HG03457 (cell line): ENCODE data around the gene CCDC182.

Experiments
- ATAC-seq: cut with Tn5 transposase; IDR thresholded peaks from one replicate; pipeline ENCODE4 v1.9.1; 2021; ENCODE audit warnings: moderate number of reproducible peaks; ENCODE audit not compliant: unreplicated experiment

CCDC182 gene

DNA sequence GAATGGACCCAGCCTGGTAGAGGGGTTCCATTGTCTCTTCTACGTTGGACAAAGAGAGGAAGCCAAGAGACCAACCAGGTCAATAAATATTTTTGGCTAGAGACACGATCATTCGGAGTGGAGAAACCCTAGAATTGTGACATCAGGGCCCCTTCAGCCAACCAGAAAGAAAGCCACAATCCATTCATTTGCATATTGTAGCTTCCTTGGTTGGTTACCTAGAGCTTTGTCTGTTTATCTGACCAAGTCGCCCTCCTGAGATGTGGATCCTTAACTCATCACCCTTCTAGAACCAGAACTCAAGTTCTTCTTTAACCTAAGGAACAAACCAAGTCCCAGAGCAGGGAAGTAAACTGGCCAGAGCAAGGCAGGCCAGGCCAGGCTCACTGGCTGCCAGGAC is at the start of gene CCDC182:
Gene CCDC182, minus strand, starts transcription at position 58 of the 400 bp plus-strand sequence. Its CDS starts 27 bp downstream, at position 31.
- no peak for ATAC-seq

DNA sequence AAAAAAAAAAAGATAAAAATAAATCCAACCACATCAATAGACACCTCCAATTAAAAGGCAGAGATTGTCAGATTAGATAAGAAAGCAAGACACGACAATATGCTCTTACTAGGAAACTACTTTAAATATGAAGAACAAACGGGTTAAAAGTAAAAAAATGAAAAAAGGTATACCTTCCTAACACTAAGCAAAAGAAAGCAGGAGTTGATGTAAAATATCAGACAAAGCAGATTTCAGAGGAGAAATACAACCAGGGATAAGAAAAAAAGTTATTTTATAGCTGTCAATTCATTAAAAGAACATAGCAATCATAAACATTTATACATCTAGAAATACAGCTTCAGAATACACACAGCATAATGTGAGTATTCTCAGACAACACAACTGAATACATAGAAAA is 49.7 kb upstream of the CCDC182 start:
- no peak for ATAC-seq

DNA sequence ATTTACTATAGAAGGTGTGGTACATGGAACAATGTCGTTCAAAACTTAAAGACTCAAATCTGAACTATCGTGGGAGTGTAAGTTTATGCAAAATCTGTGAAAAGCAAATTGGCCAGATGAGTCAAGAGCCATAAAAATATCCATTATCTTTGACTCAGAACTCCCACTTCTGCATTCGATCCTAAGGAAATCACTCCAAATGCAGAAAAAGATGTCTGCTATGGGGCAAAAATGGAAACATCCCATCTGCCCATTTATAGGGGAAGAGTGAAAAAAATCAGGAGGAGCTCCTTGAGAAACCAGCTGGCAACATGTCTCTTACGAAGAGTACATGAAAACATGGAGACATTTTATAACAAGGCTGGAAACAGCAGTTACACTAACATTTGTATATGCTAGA is 43.6 kb upstream of the CCDC182 start:
- ATAC-seq, result no peak

DNA sequence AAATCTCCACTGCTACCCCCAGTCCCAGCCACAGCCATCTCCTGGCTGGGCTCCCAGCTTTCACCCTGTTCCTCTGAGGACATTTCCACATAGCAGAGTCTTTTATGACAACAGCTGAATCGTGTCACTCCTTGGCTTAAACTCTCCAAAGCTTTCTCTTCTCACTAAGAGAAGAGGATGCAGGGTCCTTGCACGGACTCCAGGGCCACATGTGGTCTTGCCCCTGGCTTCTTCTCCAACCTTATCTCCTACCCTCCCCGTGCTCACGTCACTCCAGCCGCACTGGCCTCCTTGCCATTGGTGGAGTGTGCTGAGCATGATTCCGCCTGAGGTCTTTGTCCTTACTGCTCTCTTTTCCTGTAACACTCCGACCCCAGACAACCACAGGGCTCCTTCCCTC is 39.9 kb upstream of the CCDC182 start:
- ATAC-seq, result no peak

DNA sequence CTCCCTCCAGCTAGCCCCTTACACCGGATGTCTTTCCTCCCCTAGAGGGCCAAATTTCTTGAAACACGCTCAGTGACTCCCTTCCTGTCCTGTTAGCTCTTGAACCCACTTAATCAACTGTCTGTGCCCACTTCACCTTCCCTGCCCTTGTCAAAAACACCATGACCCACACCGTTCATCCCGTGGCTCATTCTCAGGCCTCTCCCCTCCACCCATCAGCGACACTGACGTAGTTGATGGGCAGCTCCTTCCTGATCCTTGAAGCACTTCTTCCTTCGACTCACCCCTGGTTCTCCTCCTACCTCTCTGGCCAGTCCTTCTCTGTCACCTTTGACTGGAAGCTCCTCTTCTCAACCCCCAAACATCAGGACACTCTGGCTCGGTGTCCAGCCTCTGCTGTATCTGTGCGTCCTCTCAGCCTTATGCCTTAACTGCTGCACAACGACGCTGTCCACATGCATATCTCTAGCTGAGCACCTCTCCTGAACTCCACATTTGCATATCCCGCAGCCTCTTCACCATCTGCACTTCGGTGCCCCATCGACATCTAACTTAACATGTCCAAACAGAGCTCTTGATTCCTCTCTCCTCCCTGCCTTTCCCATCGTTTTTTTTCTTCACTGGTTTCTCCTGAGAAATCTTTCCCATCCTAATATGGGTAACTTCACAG is 39.3 kb upstream of the CCDC182 start:
- ATAC-seq, result no peak

DNA sequence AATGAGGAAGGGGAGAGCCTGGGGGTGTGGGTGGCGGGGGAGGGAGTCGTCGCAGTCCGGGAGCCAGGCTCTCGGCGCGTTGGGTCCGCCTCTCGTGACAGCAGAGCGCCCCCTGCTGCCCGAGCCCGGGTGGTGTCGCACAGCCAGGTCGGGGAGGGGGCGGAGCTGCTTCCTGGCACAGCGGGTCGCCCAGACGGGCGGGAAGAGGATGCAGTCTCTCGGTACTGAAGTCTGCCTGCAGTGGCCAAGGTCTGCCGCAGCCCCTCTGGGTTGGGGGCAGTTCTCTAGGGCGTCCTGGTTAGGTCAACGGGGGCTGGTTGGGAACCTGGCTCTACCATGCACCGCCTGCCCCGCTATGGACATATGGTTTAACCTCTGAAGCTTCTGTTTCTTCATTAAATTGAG is 38.2 kb upstream of the CCDC182 start:
- ATAC-seq, result no peak

DNA sequence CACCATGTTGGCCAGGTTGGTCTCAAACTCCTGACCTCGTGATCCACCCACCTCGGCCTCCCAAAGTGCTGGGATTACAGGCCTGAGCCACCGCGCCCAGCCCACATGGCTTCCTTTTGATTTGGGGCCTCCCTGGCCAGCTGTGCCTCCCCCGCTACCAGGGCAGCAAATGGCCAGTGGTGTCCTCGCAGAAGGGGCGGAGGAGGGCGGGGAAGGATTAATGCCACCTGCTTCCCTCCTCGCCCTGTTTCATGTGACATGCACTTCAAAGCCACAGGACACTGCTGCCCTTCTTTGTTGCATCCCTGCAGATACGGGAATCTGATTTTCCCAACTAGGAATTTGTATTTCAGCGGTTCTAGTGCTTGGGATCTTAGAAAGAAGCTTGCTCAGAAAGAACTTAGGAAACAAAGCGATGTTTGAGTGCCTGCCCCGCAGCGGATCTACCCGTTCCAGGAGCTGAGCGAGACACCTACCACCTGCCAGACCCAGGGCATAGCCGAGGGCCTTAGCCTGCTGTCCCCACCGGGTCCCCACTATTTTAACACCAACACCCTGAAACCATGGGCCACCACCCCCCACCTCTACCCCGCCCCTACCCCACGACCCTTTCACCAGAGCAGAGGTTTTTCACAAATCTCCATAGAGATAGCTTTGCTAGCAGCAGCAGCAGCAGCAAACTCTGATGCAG is 37.7 kb upstream of the CCDC182 start:
- ATAC-seq, result no peak

DNA sequence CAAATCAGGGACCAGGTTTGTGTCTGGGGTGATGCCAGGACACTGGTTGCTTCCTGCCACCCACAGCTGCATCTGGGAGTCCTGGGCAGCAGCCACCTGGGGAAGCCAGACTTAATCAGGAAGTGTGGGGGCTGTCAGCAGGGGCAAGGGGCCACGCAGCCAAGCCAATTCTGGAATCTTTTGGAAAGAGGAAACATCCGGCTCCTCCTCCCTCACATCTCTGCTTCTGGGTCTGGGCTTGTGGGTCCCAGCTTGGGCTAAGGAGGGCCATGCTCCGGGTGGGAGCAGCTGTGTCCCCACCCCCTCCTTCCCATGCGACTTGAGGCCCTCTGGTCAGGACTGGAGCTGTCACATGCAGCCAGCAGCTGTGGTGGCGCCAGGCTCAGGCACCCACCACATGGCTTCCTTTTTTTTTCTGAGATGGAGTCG is 37.0 kb upstream of the CCDC182 start:
- ATAC-seq, result no peak

DNA sequence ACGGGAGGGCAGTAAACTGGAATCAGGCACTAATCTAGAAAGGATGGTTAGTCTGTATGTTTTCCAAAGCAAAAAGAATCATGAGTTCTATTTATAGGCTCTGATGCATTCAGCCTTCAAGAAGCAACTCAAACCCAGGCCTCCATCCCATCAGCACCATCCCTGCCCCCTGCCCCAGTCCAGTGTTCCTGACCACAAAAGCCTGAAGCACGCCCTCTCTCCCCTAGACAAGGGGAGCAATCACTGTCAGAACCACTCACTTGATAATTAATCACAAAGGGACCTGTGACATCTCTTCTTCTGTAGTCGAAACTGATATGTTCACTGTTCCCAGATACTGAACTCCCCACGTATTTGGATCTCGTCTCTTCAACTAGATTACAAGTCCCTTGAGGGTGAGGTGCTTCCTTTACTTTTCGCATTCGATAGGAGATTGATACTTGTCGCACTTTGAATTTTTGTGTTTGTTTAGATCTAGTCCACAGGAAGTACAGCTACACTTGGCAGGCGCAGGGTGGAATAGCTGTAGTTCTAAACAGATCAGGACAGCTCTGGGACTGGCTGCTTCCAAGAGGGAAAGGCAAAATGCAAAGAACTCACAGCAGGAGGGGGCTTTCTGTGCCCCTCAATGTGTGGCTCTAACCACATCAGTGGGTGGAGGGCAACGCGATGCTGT is 36.4 kb upstream of the CCDC182 start:
- no peak for ATAC-seq

DNA sequence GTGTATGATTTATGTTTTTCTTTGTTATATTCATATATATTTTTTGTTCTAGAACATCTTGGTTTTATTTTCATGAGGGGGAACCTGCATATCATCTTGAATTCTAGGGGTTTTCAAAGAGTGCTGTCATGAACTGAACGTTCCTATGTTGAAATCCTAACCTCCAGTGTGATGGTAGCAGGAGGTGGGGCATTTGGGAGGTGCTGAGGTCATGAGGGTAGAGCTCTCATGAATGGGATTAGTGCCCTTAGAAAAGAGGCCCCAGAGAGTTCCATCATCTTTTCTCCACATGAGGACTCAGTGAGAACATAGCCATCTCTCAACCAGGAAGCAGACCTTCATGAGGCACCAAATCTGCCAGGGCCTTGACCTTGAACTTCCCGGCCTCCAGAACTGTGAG is 34.6 kb upstream of the CCDC182 start:
- ATAC-seq, result no peak

DNA sequence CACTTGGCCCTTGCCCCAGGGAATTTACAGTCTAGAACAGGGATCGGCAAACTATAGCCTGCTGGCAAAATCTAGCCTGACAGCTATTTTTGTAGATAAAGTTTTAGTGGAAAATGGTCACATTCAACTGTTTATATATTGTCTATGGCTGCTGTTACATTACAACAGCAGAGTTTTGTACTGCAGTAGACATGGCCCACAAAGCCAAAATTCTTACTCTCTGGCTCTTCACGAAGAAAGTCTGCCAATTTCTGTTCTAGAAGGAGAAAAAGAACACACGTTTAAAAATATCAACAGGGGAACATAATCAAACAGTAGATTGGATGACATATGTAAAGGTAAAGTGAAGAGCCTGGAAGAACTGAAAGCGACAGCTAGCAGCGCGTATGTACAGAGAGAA is 33.2 kb upstream of the CCDC182 start:
- ATAC-seq, result no peak

DNA sequence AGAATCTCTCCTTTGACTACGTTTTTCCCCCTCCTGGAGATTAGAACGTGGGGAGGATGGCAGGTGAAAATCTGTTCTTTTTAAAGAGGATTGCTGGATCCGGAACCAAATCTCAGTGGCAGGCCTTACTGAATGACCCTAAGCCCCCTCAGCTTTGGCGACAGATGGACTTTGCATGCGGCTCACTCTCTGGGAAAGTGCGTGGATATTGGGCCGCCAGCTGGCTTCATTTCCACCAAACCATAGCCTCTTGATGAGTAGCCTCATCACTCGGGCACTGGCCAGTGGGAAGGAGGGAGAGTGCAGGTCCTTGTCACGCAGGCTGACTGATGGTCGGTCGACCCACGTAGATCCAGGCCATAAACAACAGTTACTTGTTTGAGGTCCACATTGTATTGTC is 31.3 kb upstream of the CCDC182 start:
- ATAC-seq, result no peak

DNA sequence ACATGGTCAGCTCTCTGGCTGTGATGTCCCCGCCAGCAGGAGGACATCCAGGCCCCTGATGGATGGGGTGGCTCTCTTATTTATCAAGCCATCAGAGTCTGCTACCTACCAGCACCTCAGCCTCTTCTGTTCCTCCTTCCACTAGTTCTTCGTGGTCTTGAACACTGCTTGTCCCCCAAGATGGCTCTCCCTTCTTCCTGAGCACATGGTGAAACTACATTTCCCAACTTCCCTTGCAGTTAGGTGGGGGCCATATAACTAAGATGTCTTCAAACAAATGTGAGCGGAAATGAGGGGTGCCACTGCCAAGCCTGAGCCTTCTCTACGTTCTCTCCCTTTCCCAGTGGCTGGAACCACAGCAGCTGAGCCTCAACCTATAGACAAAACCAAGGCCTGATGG is 29.8 kb upstream of the CCDC182 start:
- no peak for ATAC-seq

DNA sequence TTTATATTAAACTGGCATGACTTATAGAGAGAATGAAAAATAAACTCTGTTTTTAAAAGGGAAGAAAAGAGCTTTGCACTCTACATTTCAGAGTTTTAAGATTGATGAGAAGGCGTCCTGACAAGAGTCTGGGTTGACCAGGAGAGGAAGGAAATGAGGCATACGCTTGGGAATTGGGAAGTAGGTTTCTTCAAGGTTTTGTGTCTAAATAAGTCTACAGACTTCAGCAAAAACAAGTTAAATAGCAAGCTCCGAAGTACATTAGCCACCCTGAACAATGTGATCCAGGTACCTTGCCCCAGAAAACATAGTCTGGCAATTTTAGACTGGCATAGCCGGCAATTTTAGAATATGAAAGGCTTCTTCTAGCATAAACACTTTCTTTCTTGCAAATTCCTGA is 28.5 kb upstream of the CCDC182 start:
- no peak for ATAC-seq

DNA sequence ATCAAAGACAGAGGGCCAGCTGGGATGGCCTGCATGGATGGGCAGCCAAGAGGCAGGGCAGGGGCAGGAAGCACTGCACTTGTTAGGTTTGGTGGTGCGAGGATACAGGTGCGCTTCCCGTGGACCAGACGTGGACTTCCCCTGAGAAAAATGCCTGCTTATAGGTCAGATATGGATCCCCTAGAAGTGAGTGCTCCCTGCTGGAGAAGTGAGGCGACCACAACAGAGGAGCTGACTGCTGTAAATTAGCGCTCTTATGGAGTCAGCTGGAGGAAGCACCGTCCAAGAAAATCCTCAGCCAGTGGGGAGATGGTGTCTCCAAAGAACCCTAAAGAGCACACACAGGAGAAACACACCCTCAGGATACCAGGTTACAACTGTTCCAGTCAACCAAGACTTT is 27.7 kb upstream of the CCDC182 start:
- no peak for ATAC-seq

DNA sequence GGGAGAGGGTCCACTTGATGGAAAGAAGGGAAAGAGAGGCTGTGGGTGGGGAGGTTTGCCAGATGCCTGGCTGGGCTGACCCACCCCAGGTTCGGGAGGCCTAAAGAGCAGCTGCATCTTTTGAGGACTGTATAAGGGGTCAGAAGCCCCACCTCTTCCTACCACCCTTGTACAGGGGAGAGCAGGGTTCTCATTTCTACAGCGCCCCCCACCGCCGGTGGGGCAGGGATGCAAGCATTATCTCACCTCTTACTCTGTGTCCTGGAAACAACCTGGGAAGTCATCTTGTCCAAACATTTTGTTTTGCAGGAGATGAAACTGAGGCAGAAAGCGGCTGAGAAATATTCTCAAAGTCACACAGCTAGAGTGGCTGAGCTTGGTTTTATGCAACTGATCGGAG is 22.5 kb upstream of the CCDC182 start:
- ATAC-seq, result no peak

DNA sequence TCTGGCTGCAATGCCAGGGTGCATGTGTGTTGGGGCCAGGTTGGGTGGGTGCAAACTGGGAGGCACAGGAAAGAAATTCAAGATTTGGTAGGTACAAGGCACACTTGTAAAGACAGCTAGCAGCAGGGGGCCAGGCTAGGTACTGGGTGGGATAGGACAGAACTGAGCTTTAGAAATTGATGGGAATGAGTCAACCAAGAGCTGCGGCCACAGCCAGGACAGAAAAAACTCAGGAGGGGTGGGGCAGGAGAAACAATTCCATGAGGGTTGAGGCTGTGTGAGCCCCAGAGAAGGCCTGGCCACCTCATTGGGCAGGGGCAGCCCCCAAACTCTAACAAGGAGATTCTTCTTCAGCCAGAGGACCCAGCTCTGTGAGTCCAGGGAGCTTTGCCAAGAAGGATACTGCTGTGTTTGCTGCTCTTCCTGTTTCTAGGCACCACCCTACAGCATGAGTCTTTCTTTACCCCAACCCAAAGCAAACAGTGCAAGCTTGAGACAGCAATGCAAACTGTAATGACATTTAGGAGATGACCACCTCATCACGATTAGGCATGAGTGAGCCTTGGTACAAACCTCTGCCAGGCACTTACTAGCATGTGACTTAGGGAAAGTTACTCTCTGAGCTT is 21.3 kb upstream of the CCDC182 start:
- ATAC-seq, result no peak

DNA sequence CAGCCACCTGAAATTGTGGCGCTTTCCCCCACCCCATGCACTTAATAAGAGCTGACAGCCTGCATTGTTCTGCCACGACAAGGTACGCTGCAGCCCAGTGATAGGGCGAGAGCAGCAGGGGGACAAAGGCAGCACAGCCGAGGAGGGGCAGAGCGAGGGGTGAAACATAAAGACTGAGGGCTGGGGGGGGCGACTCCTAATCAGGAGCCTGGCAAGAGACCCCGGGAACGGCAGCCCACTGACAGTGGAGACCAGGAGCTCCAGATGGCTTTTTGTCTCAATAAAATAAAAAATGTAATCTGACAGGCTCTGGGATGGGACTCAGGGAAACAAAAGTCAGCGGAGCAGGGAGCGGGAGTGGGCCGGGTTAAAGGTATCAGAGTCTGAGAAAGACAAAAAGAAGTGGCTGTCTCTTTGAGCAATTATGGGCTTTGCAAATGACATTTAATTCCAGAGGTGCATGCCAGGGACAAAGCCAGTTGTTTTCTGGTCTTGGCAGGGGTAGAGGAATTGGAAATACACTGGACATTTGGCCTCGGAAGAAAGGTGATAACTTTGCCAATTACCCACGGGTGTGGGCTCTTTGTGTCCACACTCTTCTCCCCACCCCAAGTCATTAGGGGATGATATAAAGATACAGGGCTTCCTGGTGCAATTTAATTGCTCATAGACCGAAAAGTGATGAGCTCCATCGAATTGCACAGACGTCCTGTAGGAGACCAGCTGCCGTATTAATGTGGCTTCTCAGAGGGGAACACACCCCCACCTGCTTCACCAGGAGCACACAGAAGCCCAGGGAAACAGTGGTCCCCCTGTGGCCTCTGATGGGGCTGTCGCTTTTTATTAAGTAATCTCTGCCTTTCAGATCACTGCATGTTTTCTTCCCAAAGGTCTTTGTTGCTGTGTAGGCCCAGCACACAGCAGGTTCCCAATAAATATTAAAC is 17.6 kb upstream of the CCDC182 start:
- ATAC-seq, result no peak

DNA sequence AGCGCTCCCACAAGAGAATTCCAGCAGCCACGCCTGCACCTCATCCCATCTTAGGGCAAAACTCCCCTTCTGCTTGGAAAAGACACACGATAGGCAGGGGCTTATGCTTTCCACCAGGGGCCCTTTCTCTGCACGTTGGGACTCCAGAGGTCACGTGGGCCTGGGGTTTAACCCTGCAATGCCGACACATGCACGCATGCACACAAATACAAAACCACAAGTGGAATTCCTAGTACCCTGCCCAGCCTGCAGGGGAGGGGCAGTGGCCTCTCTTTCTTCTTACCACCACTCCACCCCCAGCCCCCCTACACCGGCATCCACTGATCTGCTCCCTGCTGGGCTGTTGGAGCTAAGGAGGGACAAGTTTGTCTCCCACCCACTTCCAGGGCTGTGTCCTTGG is 16.8 kb upstream of the CCDC182 start:
- no peak for ATAC-seq

DNA sequence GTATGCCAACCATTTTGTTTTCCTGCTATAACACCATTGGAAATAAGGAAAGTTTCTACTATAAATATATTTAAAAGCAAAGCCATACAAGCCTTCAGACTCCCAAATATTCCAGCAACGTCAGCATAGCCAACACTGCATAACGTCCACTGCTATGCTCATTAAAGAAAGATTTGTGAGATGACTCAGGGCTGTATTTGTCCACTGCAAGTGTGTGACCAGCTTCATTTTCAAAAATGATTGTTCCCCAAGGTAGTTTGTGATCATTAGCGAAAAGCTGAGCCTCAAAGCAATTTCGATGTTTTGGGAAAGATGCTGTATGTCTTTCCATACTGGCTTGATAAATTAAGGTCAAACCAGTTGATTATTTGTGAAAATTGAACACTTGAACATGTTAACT is 14.9 kb upstream of the CCDC182 start:
- ATAC-seq, result no peak

DNA sequence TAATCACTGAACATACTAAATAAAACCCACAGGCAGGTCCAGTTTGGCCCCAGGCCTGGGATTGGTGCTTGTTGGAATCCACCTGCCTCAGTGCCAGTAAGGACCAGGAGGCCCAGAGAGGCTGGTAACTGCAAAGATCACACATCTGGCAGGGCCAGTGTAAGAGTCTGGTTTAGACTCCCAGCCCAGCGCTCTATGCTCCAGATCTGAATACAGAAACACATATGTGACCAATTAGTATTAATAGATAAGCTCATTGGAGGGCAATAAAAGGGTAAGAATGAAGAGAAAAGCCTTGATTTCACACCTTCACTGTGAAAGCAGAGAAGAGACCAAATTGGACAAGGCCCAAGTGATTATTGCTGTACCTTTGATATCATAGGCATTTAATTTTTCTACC is 13.6 kb upstream of the CCDC182 start:
- ATAC-seq, result no peak
